ENCODE measurements around the gene SLC25A51. TPM values are rescaled to one million over a fixed set of nuclear protein-coding genes. Genes with fewer than 3 reads are reported as not detected.

SLC25A51 gene
- polyA plus RNA-seq, 2 of the 4 experiments (the other 2 are of a cell fraction) = 17.2 to 24.3 TPM

- ChIA-PET CTCF (interaction anchor here (0.6 to 6.5 kb wide), 119 partner anchors 8 to 728 kb away, joined by 3 to 68 read pairs (median 5); partner anchors contain the start of genes ALDH1B1, DCAF10, SHB and SLC25A51), POLR2A (interaction anchor here (0.9 to 1.0 kb wide), 2 partner anchors 9 to 104 kb away, joined by 3 to 4 read pairs; partner anchors contain the start of gene SLC25A51)
- Histone ChIP-seq H3K4me1 (peaks cover 31% of the 10 kb centered on the region), H3K4me3 (no peak overlapping the region), H3K4me2 (no peak overlapping the region), H3K27ac (peak overlapping the region; percentile 7 to 73; a peak in 4 of 6 replicates), H3K9me3 (no peaks in the 10 kb centered on the region)
- FAIRE-seq = no peak
- 55% methylated on average over 8 of the region's 11 CpGs for WGBS (ENCODE audit: missing lambda C conversion rate)
- peak; percentile 78 to 86 for DNase-seq (ENCODE audit: low read depth in 1 of 2, low spot score in 1 of 2)
- ATAC-seq = peak; percentile 73 to 85
- TF ChIP-seq EP300 (IDR thresholded peaks at IDR 0.05) = no peak
- TF ChIP-seq HOXB5 (CRISPR knock-in tag; IDR thresholded peaks at IDR 0.05) = no peak
- no peak for TF ChIP-seq ZSCAN20 (CRISPR knock-in tag; IDR thresholded peaks at IDR 0.05)
- no peak for TF ChIP-seq MAX (IDR thresholded peaks at IDR 0.05)
- no peak for TF ChIP-seq ESRRA (IDR thresholded peaks at IDR 0.05; ENCODE audit: borderline replicate concordance, low read length)
- TF ChIP-seq GATA3 (IDR thresholded peaks at IDR 0.05; ENCODE audit: borderline replicate concordance) = no peak
- TF ChIP-seq, protein P1, sequence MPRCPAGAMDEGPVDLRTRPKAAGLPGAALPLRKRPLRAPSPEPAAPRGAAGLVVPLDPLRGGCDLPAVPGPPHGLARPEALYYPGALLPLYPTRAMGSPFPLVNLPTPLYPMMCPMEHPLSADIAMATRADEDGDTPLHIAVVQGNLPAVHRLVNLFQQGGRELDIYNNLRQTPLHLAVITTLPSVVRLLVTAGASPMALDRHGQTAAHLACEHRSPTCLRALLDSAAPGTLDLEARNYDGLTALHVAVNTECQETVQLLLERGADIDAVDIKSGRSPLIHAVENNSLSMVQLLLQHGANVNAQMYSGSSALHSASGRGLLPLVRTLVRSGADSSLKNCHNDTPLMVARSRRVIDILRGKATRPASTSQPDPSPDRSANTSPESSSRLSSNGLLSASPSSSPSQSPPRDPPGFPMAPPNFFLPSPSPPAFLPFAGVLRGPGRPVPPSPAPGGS (IDR thresholded peaks at IDR 0.05) = no peak
- TF ChIP-seq JUN (IDR thresholded peaks at IDR 0.05) = peak in 1 of 2 experiments; percentile 23; a peak in 1 of 5 replicates
- no peak for TF ChIP-seq RFX5 (IDR thresholded peaks at IDR 0.05)
- TF ChIP-seq BHLHE40 (IDR thresholded peaks at IDR 0.05; ENCODE audit: low read depth, low read length) = no peak
- peak; percentile 99 for TF ChIP-seq RAD21 (conservative IDR thresholded peaks at IDR 0.05 in 1 of 2, IDR thresholded peaks at IDR 0.05 in 1 of 2)
- no peak for TF ChIP-seq PHF8 (IDR thresholded peaks at IDR 0.05; ENCODE audit: borderline replicate concordance, low read depth)
- TF ChIP-seq RNF2 (IDR thresholded peaks at IDR 0.05; ENCODE audit: borderline replicate concordance, low read depth) = no peak
- no peak for TF ChIP-seq MAFK (IDR thresholded peaks at IDR 0.05; ENCODE audit: partially characterized antibody)
- no peak for TF ChIP-seq TP53 (CRISPR knock-in tag; IDR thresholded peaks at IDR 0.05)
- TF ChIP-seq KDM1A (IDR thresholded peaks at IDR 0.05; ENCODE audit: low read depth) = no peak
- TF ChIP-seq, protein P2, sequence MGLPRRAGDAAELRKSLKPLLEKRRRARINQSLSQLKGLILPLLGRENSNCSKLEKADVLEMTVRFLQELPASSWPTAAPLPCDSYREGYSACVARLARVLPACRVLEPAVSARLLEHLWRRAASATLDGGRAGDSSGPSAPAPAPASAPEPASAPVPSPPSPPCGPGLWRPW (IDR thresholded peaks at IDR 0.05) = no peak
- TF ChIP-seq, protein P3, sequence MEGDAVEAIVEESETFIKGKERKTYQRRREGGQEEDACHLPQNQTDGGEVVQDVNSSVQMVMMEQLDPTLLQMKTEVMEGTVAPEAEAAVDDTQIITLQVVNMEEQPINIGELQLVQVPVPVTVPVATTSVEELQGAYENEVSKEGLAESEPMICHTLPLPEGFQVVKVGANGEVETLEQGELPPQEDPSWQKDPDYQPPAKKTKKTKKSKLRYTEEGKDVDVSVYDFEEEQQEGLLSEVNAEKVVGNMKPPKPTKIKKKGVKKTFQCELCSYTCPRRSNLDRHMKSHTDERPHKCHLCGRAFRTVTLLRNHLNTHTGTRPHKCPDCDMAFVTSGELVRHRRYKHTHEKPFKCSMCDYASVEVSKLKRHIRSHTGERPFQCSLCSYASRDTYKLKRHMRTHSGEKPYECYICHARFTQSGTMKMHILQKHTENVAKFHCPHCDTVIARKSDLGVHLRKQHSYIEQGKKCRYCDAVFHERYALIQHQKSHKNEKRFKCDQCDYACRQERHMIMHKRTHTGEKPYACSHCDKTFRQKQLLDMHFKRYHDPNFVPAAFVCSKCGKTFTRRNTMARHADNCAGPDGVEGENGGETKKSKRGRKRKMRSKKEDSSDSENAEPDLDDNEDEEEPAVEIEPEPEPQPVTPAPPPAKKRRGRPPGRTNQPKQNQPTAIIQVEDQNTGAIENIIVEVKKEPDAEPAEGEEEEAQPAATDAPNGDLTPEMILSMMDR (IDR thresholded peaks at IDR 0.05) = peak; percentile 96
- TF ChIP-seq, protein P4, sequence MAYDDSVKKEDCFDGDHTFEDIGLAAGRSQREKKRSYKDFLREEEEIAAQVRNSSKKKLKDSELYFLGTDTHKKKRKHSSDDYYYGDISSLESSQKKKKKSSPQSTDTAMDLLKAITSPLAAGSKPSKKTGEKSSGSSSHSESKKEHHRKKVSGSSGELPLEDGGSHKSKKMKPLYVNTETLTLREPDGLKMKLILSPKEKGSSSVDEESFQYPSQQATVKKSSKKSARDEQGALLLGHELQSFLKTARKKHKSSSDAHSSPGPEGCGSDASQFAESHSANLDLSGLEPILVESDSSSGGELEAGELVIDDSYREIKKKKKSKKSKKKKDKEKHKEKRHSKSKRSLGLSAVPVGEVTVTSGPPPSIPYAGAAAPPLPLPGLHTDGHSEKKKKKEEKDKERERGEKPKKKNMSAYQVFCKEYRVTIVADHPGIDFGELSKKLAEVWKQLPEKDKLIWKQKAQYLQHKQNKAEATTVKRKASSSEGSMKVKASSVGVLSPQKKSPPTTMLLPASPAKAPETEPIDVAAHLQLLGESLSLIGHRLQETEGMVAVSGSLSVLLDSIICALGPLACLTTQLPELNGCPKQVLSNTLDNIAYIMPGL (CRISPR knock-in tag; IDR thresholded peaks at IDR 0.05; ENCODE audit: borderline replicate concordance) = no peak
- TF ChIP-seq SMC3 (IDR thresholded peaks at IDR 0.05) = peak; percentile 99
- TF ChIP-seq CBX2 (IDR thresholded peaks at IDR 0.05; ENCODE audit: borderline replicate concordance, low read depth) = no peak
- peak; percentile 22 for TF ChIP-seq ZFP36 (IDR thresholded peaks at IDR 0.05; ENCODE audit: borderline replicate concordance, partially characterized antibody)
- TF ChIP-seq HOXA7 (CRISPR knock-in tag; IDR thresholded peaks at IDR 0.05) = no peak
- TF ChIP-seq MAZ (IDR thresholded peaks at IDR 0.05; ENCODE audit: borderline replicate concordance, low read depth, low read length) = no peak
These were observed 9.7 kb upstream of the SLC25A51 start for GRCh38 chr9:37913480-37914153.

Measured in A549 (cell line).